HL-60 (cell line): ENCODE data around the gene MAN2A1.

Source experiments
- DNase-seq, 2 experiments: peaks; one replicate each; pipeline ENCODE4 v3.0.0-alpha.2; 2010 to 2020; ENCODE audit warnings: low read depth in 1 of 2, low spot score in 1 of 2
- H3K27ac ChIP-seq: fragments of 250-450 bp; sonication (Bioruptor Pico); replicated peaks from 2 replicates; pipeline ENCODE4 v1.5.1; 2020; ENCODE audit warnings: mild to moderate bottlenecking, moderate library complexity
- H3K27me3 ChIP-seq: fragments of 250-450 bp; sonication (Bioruptor Pico); 2 replicates; pipeline ENCODE4 v1.5.1; 2021; ENCODE audit warnings: mild to moderate bottlenecking, moderate library complexity; ENCODE audit not compliant: insufficient read depth, poor library complexity, severe bottlenecking
- H3K4me3 ChIP-seq: replicated peaks from 2 replicates; pipeline ENCODE4 v1.5.1; 2011; ENCODE audit warnings: mild to moderate bottlenecking, control low read depth, low read length; ENCODE audit not compliant: insufficient read depth
- CTCF ChIP-seq: IDR thresholded peaks from one replicate; pipeline ENCODE4 v1.5.1; 2011; ENCODE audit warnings: low read length, control low read depth, inconsistent platforms; ENCODE audit not compliant: insufficient read depth
- GABPA ChIP-seq: IDR thresholded peaks from 2 replicates; pipeline ENCODE4 v1.6.1; 2012; ENCODE audit warnings: low read depth
- POLR2AphosphoS5 ChIP-seq: IDR thresholded peaks from 2 replicates; pipeline ENCODE4 v1.6.1; 2012; ENCODE audit warnings: low read depth
- SPI1 ChIP-seq: IDR thresholded peaks from 2 replicates; pipeline ENCODE4 v1.6.1; 2012; ENCODE audit warnings: low read depth, mild to moderate bottlenecking, borderline replicate concordance
- TF ChIP-seq, protein P1 (sequence below): IDR thresholded peaks from 2 replicates; pipeline ENCODE4 v1.6.1; 2012; ENCODE audit warnings: low read depth; ENCODE audit not compliant: insufficient replicate concordance

MAN2A1 gene

DNA sequence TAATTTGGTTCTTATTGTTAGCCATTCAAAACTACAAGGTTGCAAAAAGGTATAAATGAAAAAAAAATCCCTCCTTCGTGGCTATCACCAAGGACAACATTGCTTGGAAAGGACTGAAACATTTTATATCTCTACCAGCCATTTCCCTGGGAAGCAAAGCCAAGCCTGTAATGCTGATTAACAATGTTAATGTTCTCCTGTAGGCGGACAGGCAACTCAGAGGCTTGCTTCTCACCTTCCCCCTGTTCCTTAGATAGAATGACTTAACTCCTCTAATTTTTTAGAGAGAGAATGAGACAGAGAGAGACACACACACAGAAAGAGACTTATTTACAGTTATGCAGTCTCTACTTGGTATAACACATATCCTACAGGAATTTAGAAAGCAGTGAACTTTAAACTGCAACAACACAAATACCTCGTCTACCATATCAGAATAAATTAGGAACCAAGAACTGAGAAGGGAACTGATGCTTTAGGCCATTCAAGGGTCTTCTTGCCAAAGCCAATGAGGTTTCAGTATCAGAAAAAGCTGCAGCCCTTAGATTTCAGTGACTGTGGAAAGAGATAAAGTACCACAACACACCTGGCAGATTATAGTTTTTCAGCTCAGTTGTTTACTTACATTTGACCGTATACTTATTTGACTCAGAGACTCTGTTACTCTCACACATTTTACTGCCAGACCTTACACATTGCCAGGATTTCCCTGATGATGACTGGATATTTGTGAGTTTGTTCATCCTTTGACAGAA is 20.9 kb upstream of the MAN2A1 start:
- no peak for DNase-seq
- Histone ChIP-seq H3K27ac (no peak overlapping the region), H3K27me3 (no peaks in the 10 kb centered on the region), H3K4me3 (no peak overlapping the region)
- TF ChIP-seq, protein P1, sequence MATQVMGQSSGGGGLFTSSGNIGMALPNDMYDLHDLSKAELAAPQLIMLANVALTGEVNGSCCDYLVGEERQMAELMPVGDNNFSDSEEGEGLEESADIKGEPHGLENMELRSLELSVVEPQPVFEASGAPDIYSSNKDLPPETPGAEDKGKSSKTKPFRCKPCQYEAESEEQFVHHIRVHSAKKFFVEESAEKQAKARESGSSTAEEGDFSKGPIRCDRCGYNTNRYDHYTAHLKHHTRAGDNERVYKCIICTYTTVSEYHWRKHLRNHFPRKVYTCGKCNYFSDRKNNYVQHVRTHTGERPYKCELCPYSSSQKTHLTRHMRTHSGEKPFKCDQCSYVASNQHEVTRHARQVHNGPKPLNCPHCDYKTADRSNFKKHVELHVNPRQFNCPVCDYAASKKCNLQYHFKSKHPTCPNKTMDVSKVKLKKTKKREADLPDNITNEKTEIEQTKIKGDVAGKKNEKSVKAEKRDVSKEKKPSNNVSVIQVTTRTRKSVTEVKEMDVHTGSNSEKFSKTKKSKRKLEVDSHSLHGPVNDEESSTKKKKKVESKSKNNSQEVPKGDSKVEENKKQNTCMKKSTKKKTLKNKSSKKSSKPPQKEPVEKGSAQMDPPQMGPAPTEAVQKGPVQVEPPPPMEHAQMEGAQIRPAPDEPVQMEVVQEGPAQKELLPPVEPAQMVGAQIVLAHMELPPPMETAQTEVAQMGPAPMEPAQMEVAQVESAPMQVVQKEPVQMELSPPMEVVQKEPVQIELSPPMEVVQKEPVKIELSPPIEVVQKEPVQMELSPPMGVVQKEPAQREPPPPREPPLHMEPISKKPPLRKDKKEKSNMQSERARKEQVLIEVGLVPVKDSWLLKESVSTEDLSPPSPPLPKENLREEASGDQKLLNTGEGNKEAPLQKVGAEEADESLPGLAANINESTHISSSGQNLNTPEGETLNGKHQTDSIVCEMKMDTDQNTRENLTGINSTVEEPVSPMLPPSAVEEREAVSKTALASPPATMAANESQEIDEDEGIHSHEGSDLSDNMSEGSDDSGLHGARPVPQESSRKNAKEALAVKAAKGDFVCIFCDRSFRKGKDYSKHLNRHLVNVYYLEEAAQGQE, result no peak
- TF ChIP-seq SPI1, result no peak
- TF ChIP-seq GABPA, result no peak
- TF ChIP-seq CTCF, result no peak

DNA sequence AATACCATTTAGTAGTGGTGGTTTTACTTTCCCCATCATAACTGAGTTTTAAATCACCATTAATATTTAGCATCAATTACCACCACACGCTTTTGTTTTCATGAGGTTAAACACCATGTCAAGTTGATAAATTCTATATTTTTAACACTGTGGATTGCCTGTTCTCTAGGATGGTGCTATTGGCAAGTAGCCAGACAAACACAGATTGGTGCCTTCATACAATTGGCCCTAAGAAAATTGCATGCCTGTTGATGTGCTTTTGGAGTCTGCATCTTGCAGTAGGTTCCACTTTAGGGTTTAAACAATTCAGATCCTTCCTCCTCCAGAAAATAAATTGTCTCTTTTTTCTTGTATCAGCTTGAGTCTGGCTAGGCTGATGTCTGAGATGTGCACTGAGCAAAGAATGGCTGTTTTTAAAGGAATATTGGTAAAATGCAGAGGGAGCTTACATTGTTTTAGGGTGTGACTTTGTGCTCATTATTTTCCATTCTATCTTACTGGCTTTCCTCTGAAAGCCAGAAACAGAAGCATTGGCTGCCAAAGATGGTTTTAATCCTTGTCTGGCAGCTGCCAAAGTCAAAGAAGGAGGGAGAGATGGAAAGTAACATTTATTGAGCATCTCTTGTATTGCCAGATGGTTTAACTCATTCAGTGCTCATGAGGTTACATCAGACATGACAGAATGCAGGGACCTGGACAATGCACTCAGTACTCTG is 19.6 kb upstream of the MAN2A1 start:
- Histone ChIP-seq H3K27me3 (no peaks in the 10 kb centered on the region), H3K4me3 (no peak overlapping the region), H3K27ac (no peak overlapping the region)
- no peak for DNase-seq
- TF ChIP-seq CTCF (no peak), POLR2AphosphoS5 (no peak), GABPA (no peak), SPI1 (no peak)
- TF ChIP-seq, protein P1, result no peak

GRCh38 chr5:109671136-109671535 is 18.6 kb upstream of the MAN2A1 start:
- no peak overlapping the region for H3K27ac ChIP-seq
- DNase-seq, result no peak
- no peak for TF ChIP-seq POLR2AphosphoS5
- TF ChIP-seq, protein P1, result no peak
- no peak for TF ChIP-seq CTCF
- TF ChIP-seq GABPA, result no peak
- no peak for TF ChIP-seq SPI1
- H3K4me3 ChIP-seq, result no peak overlapping the region
- no peaks in the 10 kb centered on the region for H3K27me3 ChIP-seq
